KMS-11 (cell line): ENCODE results near the gene FLT3.

Experiments
- H2AFZ ChIP-seq: fragments of 200-600 bp; sonication (generic); 2 replicates; pipeline ENCODE4 v1.6.1; 2016; ENCODE audit warnings: antibody characterized with exemption, mixed run types, low read depth
- H3K27ac ChIP-seq: fragments of 200-600 bp; sonication (generic); 2 replicates; pipeline ENCODE4 v1.6.1; 2016; ENCODE audit warnings: mild to moderate bottlenecking, mixed run types
- H3K27me3 ChIP-seq: fragments of 200-600 bp; sonication (generic); 2 replicates; pipeline ENCODE4 v1.6.1; 2017; ENCODE audit warnings: mild to moderate bottlenecking, low read depth, mixed run types, moderate library complexity; ENCODE audit not compliant: insufficient read depth
- H3K36me3 ChIP-seq: fragments of 200-600 bp; sonication (generic); 2 replicates; pipeline ENCODE4 v1.6.1; 2017; ENCODE audit warnings: mild to moderate bottlenecking, mixed run types; ENCODE audit not compliant: insufficient read depth
- H3K4me1 ChIP-seq: fragments of 200-600 bp; sonication (generic); 2 replicates; pipeline ENCODE4 v1.6.1; 2016; ENCODE audit warnings: mild to moderate bottlenecking, low read depth, mixed run types; ENCODE audit not compliant: poor library complexity, severe bottlenecking
- H3K4me2 ChIP-seq: fragments of 200-600 bp; sonication (generic); 2 replicates; pipeline ENCODE4 v1.7.0; 2016; ENCODE audit warnings: mild to moderate bottlenecking, mixed run types
- H3K4me3 ChIP-seq: fragments of 200-600 bp; sonication (generic); IDR thresholded peaks from 2 replicates; pipeline ENCODE4 v1.6.1; 2017; ENCODE audit warnings: low read depth, low read length, mixed read lengths; ENCODE audit not compliant: insufficient read depth
- H3K79me2 ChIP-seq: fragments of 200-600 bp; sonication (generic); 2 replicates; pipeline ENCODE4 v1.6.1; 2016; ENCODE audit warnings: low read depth, mixed run types; ENCODE audit not compliant: insufficient read depth
- H3K9ac ChIP-seq: fragments of 200-600 bp; sonication (generic); 2 replicates; pipeline ENCODE4 v1.6.1; 2016; ENCODE audit warnings: mild to moderate bottlenecking, mixed run types
- H4K20me1 ChIP-seq: fragments of 200-600 bp; sonication (generic); 2 replicates; pipeline ENCODE4 v1.6.1; 2016; ENCODE audit warnings: mild to moderate bottlenecking, mixed run types; ENCODE audit not compliant: insufficient read depth
- CTCF ChIP-seq: fragments of 200-600 bp; sonication (generic); conservative IDR thresholded peaks from 2 replicates; pipeline ENCODE4 v1.6.1; 2017; ENCODE audit warnings: low read depth, mild to moderate bottlenecking, antibody characterized with exemption, low read length, moderate library complexity, mixed read lengths

The FLT3 gene

GRCh38 chr13:28001837-28002473 lies 98.4 kb downstream of the FLT3 start:
- TF ChIP-seq CTCF = no peak
- Histone ChIP-seq H2AFZ (no peak overlapping the region), H3K79me2 (no peaks in the 10 kb centered on the region), H4K20me1 (no peaks in the 10 kb centered on the region), H3K36me3 (no peaks in the 10 kb centered on the region), H3K4me2 (no peak overlapping the region), H3K9ac (no peak overlapping the region), H3K4me1 (peaks cover 5% of the 10 kb centered on the region), H3K27me3 (no peaks in the 10 kb centered on the region), H3K27ac (no peak overlapping the region), H3K4me3 (no peak overlapping the region)

- TF ChIP-seq CTCF = no peak
- Histone ChIP-seq H3K27ac (no peak overlapping the region), H3K4me3 (no peak overlapping the region), H3K4me2 (no peak overlapping the region), H3K27me3 (no peaks in the 10 kb centered on the region), H4K20me1 (no peaks in the 10 kb centered on the region), H3K36me3 (no peaks in the 10 kb centered on the region), H2AFZ (no peak overlapping the region), H3K9ac (no peak overlapping the region), H3K79me2 (no peaks in the 10 kb centered on the region), H3K4me1 (peaks cover 5% of the 10 kb centered on the region)
These were observed 99.3 kb downstream of the FLT3 start for GRCh38 chr13:28001049-28001448.

- Histone ChIP-seq H4K20me1 (no peaks in the 10 kb centered on the region), H2AFZ (no peak overlapping the region), H3K79me2 (no peaks in the 10 kb centered on the region), H3K9ac (no peak overlapping the region), H3K36me3 (no peaks in the 10 kb centered on the region), H3K27ac (no peak overlapping the region), H3K4me2 (no peak overlapping the region), H3K4me3 (no peak overlapping the region), H3K27me3 (no peaks in the 10 kb centered on the region), H3K4me1 (peaks cover 5% of the 10 kb centered on the region)
- TF ChIP-seq CTCF = no peak
These were observed 99.8 kb downstream of the FLT3 start for GRCh38 chr13:28000567-28000966.

GRCh38 chr13:27997904-27998522 lies 102.4 kb downstream of the FLT3 start:
- Histone ChIP-seq H4K20me1 (no peaks in the 10 kb centered on the region), H3K4me3 (no peak overlapping the region), H2AFZ (no peak overlapping the region), H3K4me2 (no peak overlapping the region), H3K27me3 (no peaks in the 10 kb centered on the region), H3K27ac (no peak overlapping the region), H3K79me2 (no peaks in the 10 kb centered on the region), H3K9ac (no peak overlapping the region), H3K36me3 (no peaks in the 10 kb centered on the region), H3K4me1 (peaks cover 5% of the 10 kb centered on the region)
- peak; percentile 60 for TF ChIP-seq CTCF
